Astrocyte of the spinal cord (primary cell): ENCODE measurements around the gene GALNT2.

Experiments used
- DNase-seq: peaks from one replicate; pipeline ENCODE4 v3.0.0; 2011; ENCODE audit warnings: low read depth, low spot score
- H3K4me3 ChIP-seq: 2 replicates; pipeline ENCODE4 v1.5.1; 2011; ENCODE audit warnings: low read depth, mild to moderate bottlenecking, low read length, moderate library complexity
- in situ Hi-C: cut with HindIII; loops from 2 replicates; pipeline ENCODE4 v1.10.0; 2017; ENCODE audit warnings: low sequenced_read_pairs
- TF ChIP-seq, protein P1 (sequence below): IDR thresholded peaks from 2 replicates; pipeline ENCODE4 v1.5.1; 2012; ENCODE audit warnings: low read depth, mild to moderate bottlenecking, low read length, inconsistent platforms

The GALNT2 gene

DNA sequence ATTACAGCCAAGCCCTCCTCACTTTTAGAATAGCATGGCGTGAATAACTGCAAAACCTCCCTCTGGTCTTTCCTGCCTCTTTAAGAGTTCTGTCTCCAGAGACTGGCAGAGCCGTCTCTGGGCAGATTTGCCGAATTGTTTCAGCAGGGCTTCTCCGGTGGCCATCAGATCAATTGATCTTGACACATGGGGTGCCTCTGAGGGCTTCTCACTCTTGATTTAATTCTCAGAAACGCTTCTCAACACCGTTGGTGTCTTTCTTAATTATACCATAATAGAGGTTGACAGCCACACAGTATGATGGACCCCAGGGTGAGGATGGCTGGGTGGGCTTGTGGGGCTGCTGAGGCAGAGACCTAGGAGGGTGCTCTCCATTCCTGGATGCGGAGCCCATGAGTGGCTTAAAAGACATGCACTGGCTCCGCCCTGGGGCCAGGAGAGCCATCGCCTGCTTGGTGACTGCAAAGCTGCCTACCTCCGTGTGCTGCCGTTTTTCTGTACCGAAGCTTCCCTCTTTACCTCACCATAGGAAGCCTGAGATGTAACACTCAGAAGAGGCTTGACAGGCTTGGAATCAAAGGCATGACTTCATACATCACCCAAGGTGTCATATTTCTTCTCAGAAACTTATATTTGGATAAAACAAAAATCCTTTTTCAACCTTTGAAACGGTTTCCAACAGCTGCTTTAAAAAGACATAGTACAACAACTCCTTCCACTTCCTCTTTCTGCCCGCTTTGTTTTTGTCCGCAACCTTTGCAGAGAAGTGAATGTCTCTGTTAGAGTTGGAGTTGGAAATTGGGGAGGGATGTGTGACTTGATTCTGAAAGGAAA is 82.9 kb downstream of the GALNT2 start:
- DNase-seq = peak; percentile 28

DNA sequence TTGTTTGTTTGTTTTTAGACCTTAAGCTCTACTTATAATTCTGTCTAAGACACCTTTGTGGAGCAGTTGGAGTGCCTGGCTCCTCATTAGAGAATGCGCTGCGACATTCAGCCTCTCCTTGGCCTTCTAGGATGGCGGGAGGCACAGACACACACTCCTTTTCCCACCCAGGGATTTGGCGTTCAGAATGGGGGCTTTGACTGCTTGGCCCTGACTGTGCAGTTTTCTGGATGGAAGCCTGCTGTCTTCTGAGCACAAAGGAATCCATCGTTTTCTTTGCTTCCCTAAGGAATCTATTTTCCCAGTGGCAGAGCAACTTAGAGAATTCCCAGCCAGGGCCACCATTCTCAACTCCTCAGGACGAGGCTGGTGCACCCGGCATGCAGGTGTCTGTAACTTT is 83.6 kb downstream of the GALNT2 start:
- TF ChIP-seq, protein P1, sequence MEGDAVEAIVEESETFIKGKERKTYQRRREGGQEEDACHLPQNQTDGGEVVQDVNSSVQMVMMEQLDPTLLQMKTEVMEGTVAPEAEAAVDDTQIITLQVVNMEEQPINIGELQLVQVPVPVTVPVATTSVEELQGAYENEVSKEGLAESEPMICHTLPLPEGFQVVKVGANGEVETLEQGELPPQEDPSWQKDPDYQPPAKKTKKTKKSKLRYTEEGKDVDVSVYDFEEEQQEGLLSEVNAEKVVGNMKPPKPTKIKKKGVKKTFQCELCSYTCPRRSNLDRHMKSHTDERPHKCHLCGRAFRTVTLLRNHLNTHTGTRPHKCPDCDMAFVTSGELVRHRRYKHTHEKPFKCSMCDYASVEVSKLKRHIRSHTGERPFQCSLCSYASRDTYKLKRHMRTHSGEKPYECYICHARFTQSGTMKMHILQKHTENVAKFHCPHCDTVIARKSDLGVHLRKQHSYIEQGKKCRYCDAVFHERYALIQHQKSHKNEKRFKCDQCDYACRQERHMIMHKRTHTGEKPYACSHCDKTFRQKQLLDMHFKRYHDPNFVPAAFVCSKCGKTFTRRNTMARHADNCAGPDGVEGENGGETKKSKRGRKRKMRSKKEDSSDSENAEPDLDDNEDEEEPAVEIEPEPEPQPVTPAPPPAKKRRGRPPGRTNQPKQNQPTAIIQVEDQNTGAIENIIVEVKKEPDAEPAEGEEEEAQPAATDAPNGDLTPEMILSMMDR = no peak
- H3K4me3 ChIP-seq = no peak overlapping the region
- in situ Hi-C loops = no loop called here
- no peak for DNase-seq

More for the DNA sequence above, 82.9 kb downstream of the GALNT2 start:
- no peak overlapping the region for H3K4me3 ChIP-seq
- in situ Hi-C loops = no loop called here
- TF ChIP-seq, protein P1 = no peak

GRCh38 chr1:230151924-230152468 is 85.0 kb downstream of the GALNT2 start:
- in situ Hi-C loops = no loop called here
- TF ChIP-seq, protein P1 = no peak
- DNase-seq = no peak
- no peak overlapping the region for H3K4me3 ChIP-seq

GRCh38 chr1:230152999-230153398 is 86.0 kb downstream of the GALNT2 start:
- H3K4me3 ChIP-seq = no peak overlapping the region
- in situ Hi-C loops = no loop called here
- no peak for DNase-seq
- TF ChIP-seq, protein P1 = no peak

- peak; percentile 24 for DNase-seq
- H3K4me3 ChIP-seq = no peak overlapping the region
- in situ Hi-C loops = no loop called here
- TF ChIP-seq, protein P1 = no peak
These were observed 86.7 kb downstream of the GALNT2 start for GRCh38 chr1:230153641-230154296.

DNA sequence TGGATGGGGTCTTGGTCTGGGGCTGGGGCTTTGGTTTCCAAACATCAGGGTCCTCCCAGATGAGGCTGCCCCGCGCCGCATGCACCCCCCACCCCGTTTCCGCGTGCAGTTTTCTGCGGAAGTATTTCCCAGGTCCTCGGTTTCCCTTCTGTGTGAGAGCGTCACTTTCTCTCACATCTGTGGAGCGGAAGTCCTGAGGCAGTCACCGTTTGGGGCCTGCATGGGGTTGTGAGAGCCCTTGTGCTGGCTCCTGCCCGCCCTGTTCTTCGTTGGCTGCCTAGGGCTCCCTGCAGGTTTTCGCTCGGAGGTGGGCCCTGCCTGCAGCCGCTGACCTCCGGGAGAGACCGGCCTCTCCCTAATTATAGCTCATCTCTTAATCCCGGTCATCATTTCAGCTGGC is 88.0 kb downstream of the GALNT2 start:
- in situ Hi-C loops = no loop called here
- TF ChIP-seq, protein P1 = no peak

More for the DNA sequence above, 88.0 kb downstream of the GALNT2 start:
- H3K4me3 ChIP-seq = no peak overlapping the region
- DNase-seq = no peak
